ENCODE measurements around the gene MEF2B.
"Not testable (repeated sequence)": the region's sequence is repeated elsewhere in the genome, so short reads cannot be mapped to it uniquely, and the experiment has no call there.

Gene MEF2B

GRCh38 chr19:19138109-19138981 lies 31.7 kb downstream of the MEF2B start, which contains the start of gene TMEM161A:
TMEM161A (minus strand) TSS chr19:19138478; CDS start chr19:19138428, 50 bp downstream.
- TF ChIP-seq CTCF (IDR thresholded peaks at IDR 0.05; ENCODE audit: low read depth, low read length), result no peak
- H3K27ac ChIP-seq, result peak within 1 kb of the TSS; percentile 82

GRCh38 chr19:19137556-19138108 lies 32.4 kb downstream of the MEF2B start:
- no peaks in the 10 kb centered on the region for H3K9me3 ChIP-seq (ENCODE audit: severe bottlenecking)
- TF ChIP-seq CTCF (IDR thresholded peaks at IDR 0.05; ENCODE audit: low read depth, low read length), result no peak
- H3K4me3 ChIP-seq (ENCODE audit: low read depth, low read length), result peak overlapping the region; percentile 71
- H3K36me3 ChIP-seq, result peaks cover 2% of the 10 kb centered on the region; the same call in 1 of the 2 replicates
- no peaks in the 10 kb centered on the region for H3K27me3 ChIP-seq (ENCODE audit: insufficient read depth, low read depth, severe bottlenecking)
- no peak for DNase-seq
- peak overlapping the region; percentile 82 for H3K27ac ChIP-seq

More at GRCh38 chr19:19138109-19138981, 31.7 kb downstream of the MEF2B start, which contains the start of gene TMEM161A:
- no peaks in the 10 kb centered on the region for H3K27me3 ChIP-seq (ENCODE audit: insufficient read depth, low read depth, severe bottlenecking)
- DNase-seq, result peak; percentile 98
- peak within 1 kb of the TSS; percentile 71 for H3K4me3 ChIP-seq (ENCODE audit: low read depth, low read length)
- no peaks in the 10 kb centered on the region for H3K9me3 ChIP-seq (ENCODE audit: severe bottlenecking)
- H3K36me3 ChIP-seq, result no peaks in the 10 kb centered on the region; the same call in 1 of the 2 replicates

- not testable (repeated sequence) for H3K36me3 ChIP-seq; H3K27me3 ChIP-seq (ENCODE audit: insufficient read depth, low read depth, severe bottlenecking)
These were observed 34.4 kb downstream of the MEF2B start for GRCh38 chr19:19135713-19136112.

GRCh38 chr19:19134687-19135158 lies 35.3 kb downstream of the MEF2B start:
- no peak for TF ChIP-seq CTCF (IDR thresholded peaks at IDR 0.05; ENCODE audit: low read depth, low read length)
- no peaks in the 10 kb centered on the region for H3K27me3 ChIP-seq (ENCODE audit: insufficient read depth, low read depth, severe bottlenecking)
- no peak overlapping the region for H3K27ac ChIP-seq
- H3K9me3 ChIP-seq (ENCODE audit: severe bottlenecking), result peaks cover 12% of the 10 kb centered on the region
- DNase-seq, result no peak
- H3K36me3 ChIP-seq, result peaks cover 3% of the 10 kb centered on the region; the same call in 1 of the 2 replicates
- no peak overlapping the region for H3K4me3 ChIP-seq (ENCODE audit: low read depth, low read length)

More at GRCh38 chr19:19135713-19136112, 34.4 kb downstream of the MEF2B start:
- not testable (repeated sequence) for DNase-seq; H3K4me3 ChIP-seq (ENCODE audit: low read depth, low read length); H3K27ac ChIP-seq
- peaks cover 12% of the 10 kb centered on the region for H3K9me3 ChIP-seq (ENCODE audit: severe bottlenecking)

GRCh38 chr19:19133985-19134384 lies 36.1 kb downstream of the MEF2B start:
- no peak overlapping the region for H3K27ac ChIP-seq
- H3K27me3 ChIP-seq (ENCODE audit: insufficient read depth, low read depth, severe bottlenecking), result no peaks in the 10 kb centered on the region

More at GRCh38 chr19:19133985-19134384, 36.1 kb downstream of the MEF2B start:
- peaks cover 12% of the 10 kb centered on the region for H3K9me3 ChIP-seq (ENCODE audit: severe bottlenecking)
- TF ChIP-seq CTCF (IDR thresholded peaks at IDR 0.05; ENCODE audit: low read depth, low read length), result no peak
- H3K4me3 ChIP-seq (ENCODE audit: low read depth, low read length), result no peak overlapping the region
- no peak for DNase-seq
- H3K36me3 ChIP-seq, result peaks cover 3% of the 10 kb centered on the region; the same call in 1 of the 2 replicates

Measured in WERI-Rb-1 (cell line).